Stimulated activated CD4-positive, alpha-beta T cell treated with anti-CD3 and anti-CD28 coated beads, Interleukin-12 subunit alpha, Interleukin-12 subunit beta, amount 100 ng/mL, for 4 hours (primary cell): Measurements from ENCODE around the gene PDPN.

Source experiments
- DNase-seq: peaks from one replicate; pipeline ENCODE4 v3.0.0-alpha.2; 2020

The PDPN gene

DNA sequence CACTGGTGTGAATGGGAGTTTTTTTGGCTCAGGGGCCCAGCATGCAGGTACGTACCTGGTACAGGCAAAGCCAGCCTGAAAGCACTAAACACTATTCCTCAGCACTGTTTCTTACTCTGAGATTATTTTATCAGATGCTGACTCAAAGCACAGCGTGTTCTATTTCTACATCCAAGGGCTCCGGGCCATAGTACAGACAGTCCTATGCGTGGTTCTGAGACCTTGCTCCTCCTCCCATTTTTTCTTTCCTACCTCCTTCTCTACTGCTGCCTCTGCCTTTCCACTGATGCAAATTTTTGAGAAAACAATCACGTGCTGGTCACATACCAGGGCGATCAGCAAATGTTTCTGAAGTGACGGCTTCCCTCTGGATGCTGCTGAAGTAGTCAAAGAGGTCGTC lies 36.3 kb downstream of the PDPN start:
- no peak for DNase-seq

DNA sequence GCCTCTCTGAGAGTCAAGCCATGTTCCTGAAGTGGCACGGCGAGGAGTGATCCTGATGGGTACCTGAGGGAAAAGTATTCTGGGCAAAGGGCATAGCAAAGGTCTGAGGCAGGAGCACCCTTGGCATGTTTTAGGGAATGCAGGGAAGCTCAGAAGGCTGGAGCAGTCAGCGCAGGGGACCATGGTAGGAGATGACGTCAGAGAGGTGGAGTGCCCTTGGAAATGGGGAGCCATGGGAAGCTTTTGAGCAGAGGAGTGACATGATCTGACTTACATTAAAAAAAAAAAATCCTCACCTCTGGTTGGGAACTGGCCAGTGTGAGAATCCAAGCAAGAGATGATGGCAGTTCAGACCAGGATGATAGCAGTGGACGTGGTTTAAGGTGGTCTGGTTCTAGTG lies 37.2 kb downstream of the PDPN start:
- DNase-seq = no peak

DNA sequence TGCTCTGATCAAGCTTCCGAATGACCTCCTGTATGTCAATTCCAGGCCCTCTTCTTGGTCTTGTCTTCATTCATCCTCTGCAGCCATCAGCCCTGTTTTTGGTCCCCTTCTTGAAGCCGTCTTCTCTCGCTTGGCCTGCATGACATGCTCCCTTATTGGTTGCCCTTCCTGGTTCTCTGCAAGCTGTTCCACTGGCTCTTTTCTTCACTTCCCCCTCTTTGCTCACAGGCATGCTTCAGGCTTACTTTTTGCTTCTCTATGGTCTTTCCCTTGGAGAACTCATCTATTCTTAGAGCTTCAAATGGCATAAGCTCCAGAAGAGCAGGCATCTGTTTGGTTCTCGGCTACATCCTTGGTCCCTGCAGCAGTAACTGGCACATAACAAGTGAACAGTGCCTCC lies 38.8 kb downstream of the PDPN start:
- DNase-seq = no peak

DNA sequence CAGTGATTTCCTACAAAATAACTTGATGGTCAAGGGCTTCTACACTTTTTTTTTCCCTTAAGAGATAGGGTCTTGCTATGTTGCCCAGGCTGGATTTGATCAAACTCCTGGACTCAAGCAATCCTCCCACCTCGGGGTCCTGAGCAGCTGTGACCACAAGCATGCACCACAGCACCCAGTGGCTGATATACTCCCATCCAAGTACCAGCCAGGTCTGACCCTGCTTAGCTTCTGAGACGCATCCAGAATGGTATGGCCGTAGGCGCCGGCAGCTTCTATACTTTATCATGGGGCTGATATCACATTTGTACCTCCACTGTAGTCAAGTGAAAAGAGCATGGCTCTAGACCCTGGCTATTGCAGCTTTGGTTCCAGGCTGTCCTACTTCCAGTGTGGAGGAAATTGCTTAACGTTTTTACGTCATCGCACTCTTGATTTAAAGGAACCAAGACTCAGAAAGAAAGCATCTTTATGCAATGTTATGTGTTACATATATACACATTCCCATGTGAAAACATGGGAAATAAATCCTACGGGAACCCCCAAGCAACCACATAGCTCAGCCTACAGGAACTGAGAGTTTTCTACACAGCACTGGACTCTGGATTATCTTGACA lies 39.5 kb downstream of the PDPN start:
- no peak for DNase-seq

DNA sequence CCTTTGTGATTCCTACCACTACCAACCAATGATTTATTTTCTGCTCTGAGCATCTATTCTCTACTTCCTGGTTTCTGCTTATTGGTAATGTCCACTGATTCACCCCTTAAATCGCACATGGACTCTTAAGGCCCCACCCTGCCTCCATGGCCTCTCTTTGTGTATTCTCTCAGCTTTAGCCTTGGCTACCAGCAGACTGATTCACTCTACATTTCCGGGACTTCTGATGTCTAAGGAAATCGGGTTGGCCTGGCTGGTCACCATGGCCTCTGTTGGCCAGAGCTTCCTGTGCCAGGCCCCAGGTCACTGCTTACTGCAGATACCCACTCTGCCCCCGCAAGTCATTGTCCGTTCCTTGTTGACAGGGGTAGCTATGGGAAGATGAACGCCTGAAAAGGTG lies 40.9 kb downstream of the PDPN start:
- no peak for DNase-seq

DNA sequence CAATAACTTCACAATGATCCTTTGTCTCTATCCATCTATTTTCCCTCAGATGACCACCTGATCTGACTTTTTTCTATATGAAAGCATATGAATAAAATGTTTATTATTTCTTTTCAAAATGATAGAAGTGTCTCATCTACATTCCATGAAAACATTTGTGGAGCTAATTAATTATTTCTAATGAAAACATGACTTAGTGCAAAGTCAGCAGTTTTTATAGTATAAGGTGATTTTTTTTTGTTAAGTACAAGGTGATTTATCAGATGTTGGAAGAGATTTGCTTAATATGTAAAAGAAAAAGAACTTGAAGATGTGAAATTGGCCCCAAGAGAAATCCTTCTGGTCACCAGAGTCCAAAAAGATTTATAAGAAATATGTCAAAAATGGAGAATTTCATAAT lies 43.5 kb downstream of the PDPN start:
- DNase-seq = no peak

DNA sequence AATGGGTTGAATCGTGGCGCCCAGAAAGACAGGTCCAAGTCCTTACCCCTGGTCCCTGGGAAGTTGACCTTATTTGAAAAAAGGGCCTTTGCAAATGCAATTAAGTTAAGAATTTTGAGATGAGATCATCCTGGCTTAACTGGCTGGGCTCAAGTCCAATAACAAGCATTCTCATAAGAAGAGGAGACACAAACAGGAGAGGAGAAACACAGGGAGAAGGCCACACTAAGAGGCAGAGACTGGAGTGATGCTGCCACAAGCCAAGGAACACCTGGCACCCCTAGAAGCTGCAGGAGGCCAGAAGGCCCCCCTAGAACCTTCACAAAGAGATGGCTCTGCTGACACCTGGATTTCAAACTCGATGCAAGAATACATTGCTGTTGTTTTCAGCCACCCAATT lies 44.6 kb downstream of the PDPN start:
- no peak for DNase-seq

DNA sequence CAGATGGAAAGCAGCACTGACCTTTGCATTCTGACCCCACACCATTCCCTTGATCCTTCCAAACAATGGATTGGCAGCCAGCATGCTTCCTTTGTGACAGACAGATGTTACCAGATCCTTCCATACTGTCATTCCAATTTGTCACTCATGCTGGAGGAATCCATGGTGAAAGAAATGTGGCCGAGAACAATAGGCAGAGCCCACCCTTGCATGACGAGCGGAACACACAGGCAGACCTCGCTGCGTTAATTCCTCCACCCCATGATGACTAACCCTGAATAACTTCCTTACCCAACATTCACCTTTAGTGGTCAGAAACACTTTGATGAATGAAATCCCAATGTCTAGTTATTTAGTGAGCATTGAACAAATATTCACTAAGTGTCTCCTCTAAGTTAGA lies 45.1 kb downstream of the PDPN start:
- DNase-seq = no peak

DNA sequence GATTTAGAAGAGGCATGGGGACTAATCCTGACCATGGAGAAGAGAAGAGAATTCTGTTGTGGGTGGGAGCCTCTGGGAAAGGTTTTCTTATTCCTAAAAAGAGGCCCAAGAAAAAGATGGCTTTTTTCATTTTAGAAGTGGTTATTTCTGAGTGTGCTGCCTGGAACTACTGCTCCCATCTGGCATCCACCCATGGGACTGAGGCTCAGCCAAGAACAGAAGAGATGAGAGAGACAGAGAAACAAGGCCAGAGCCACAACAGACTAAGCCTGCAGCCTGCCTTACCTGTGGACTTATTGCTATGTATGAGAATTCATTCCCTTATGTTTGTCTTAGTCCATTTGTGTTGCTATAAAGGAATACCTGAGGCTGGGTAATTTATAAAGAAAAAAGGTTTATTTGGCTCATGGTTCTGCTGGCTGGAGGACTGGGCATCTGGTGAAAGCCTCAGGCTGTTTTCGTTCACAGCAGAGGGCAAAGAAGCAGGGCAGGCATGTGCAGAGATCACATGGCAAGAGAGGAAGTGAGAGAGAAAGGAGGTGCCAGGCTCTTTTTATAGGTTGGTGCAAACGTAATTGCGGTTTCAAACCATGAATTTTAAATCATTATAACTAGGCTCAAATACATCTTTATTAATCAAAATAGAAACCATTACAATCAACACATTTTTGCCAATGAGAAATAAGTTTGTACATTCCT lies 58.8 kb downstream of the PDPN start:
- no peak for DNase-seq

DNA sequence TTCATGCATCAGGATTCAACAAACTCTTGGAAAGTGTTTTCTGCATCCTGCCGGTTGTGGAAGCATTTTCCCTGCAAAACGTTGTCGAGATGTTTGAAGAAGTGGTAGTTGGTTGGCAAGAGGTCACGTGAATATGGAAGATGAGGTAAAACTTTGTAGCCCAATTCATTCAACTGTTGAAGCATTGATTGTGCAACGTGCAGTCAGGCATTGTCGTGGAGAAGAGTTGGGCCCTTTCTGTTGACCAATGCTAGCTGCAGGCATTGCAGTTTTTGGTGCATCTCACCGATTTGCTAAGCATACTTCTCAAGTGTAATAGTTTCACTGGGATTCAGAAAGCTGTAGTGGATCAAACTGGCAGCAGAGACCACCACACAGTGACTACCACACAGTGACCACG lies 59.4 kb downstream of the PDPN start:
- DNase-seq = no peak

DNA sequence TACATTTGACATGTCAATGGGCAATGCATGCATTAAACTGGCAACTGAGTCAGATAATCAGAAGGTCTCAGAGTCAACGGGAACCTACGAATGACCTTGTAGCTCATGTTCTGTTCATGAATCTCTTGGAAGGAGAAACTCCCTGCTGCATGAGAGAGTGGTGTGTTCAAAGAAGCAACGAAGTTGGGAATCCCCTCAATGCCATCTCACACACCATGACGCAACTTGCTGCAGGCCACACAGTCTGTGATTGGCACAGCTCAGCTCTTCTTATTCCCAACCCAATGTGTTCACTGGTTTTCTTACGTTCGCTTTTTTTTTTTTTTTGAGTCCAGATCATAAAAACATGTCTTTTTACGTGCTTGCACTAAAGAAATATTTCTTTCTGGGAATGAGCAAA lies 62.9 kb downstream of the PDPN start:
- DNase-seq = no peak

DNA sequence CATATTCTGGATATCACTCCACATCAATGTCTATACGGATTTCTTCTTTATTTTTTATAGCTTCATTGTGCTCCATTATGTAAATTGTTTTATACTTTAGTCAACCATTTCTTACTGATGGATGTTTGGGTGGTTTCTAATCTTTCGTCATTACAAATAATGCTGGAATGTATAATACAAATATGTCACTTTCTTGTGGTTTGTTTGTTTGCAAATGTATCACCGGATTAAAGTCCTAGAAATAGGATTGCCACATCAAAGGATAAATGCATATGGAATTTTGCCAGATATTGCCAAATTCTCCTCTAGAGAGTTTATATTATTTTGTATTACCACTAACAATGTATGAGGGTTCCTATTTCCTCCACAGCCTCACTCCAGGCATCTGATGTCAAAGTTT lies 67.6 kb downstream of the PDPN start:
- DNase-seq = no peak

DNA sequence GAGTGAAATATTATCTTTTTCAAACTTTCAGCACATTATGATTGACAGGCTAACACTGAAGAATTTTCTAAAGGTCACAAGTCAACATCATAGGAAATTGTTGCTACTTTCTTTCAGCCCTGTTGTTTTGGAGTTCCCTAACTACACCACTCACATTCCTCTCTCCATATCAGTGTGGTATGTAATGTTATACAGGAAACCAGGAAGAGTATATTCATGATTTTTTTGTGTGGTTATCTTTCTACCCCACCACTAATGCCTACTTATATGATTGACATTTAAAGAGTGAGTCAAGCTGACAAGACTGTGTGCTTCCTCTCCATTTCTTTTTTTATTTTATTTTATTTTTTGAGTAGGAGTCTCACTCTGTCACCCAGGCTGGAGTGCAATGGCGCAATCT lies 68.6 kb downstream of the PDPN start:
- DNase-seq = no peak

DNA sequence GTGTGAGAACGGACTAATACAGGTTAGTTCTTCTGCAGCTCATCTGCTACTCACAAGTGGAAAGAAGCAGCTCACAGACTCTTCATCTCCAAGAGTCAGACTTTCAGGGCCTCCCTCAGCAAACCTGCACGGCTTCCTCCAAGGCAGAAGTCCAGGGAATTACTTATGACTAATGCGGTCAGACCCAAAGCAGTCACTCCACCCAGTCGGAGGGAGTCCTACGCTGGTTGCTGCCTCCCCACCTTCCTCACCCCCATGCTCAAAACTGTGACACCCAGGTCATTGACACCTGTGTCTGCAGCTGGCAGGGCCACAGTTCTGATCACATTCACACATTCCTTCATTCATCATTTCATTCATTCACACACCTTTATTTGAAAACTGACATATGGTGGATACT lies 77.9 kb downstream of the PDPN start:
- DNase-seq = no peak

DNA sequence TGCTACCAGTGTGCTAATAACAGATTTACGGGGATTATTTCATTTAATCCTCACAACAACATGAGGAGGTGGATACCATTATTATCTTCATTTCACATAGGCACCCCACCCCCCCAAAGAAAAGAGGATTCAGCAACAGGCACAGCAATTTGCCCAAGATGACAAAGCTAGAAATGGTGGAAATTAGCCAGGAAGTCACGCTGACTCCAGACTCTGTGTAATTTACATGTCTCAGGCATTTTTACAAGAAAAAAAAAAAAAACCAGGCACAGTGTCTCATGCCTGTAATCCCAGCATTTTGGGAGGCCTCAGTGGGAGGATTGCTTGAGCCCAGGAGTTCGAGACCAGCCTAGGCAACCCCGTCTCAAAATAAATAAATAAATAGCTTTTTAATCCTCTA lies 78.9 kb downstream of the PDPN start:
- no peak for DNase-seq

DNA sequence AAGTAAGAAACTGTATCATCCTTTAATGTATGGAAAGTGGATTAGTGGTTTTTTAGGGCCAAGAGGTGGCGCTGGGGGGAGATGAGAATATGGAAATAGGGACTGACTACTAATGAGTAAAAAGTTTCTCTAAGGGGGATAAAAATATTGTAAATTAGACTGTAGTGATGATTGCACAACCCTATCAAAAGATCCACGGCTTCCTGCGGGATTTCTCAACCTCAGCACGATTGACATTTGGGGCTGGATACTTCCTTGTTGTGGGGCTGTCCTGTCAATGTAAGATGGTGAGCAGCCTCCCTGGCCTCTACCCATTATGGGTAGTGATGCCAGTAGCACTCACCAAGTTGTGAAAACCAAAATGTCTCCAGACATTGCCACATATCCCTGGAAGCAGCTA lies 80.3 kb downstream of the PDPN start:
- no peak for DNase-seq

DNA sequence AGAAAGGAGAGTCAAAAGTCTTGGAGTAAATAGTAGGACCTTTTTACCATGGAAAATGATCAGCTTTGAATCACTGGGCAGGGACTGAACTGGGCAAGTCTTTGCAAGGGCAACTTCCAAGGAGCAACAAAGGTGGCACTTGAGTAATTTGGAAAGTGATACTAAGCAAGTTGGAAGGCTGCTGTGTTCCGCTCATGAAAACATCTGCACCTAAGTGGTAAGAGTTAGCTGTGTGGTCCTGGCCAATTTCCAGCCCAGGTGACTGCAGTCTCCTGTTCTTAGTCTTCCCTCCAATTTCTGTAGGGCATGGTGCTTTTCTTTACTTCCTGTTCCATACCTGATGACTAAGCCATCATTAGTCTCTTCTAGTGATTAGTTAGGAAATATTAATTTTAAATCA lies 80.8 kb downstream of the PDPN start:
- DNase-seq = no peak

DNA sequence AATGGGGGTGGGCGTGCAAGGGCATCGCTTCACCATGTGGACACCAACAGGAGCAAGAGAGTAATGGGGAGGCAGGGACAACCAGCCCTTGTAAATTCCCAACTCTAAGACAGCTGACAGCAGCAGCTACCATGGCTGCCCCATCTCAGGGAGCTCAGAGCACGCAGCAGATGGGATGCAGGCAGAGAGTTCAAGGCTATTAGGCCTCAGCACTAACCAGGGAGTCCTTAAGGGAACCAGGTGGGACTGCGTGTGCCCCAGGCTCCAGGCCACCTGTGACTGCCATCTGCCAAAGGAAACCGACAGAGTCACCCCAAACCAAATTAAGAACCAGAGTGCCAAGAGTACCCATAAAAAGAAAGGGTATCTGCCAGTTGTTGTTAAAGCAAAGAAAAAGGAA lies 82.7 kb downstream of the PDPN start:
- DNase-seq = no peak
